A549 (cell line): ENCODE measurements around the gene KCNK17. TPM values are rescaled to one million over a fixed set of nuclear protein-coding genes. Genes with fewer than 3 reads are reported as not detected.

Experiments
- polyA plus RNA-seq, 4 experiments: library from polyadenylated mRNA; depleted of rRNA in 3 of 4; stranded (reverse); fragments of >200 nt; fragmentation: RNase III in 1 of 4; extraction: RNeasy Plus Mini Kit Qiagen cat#74134 plus additional on column Dnase treatment in 1 of 4; gene quantifications; 2 replicates in 3 of 4; 3 replicates in 1 of 4; pipeline ENCODE4 v1.2.3, GENCODE V29; 2011 to 2017

Gene KCNK17
- polyA plus RNA-seq, 2 of the 4 experiments (the other 2 are of a cell fraction), result not detected

Other genes with a start within 250 kb of the KCNK17 start
- gene SAYSD1, start 199.2 kb downstream of the KCNK17 start, polyA plus RNA-seq (2011; rRNA removed), result 12.5 and 15.6 TPM in 2 replicates
- 7.3 to 8.1 TPM (median 8.0 TPM) in 3 replicates for gene SAYSD1, start 199.2 kb downstream of the KCNK17 start, polyA plus RNA-seq (2017; fragmentation: RNase III; extraction: RNeasy Plus Mini Kit Qiagen cat#74134 plus additional on column Dnase treatment)
- gene KCNK5, start 84.9 kb downstream of the KCNK17 start, polyA plus RNA-seq (2011; rRNA removed), result 1.4 and 1.5 TPM in 2 replicates
- gene KCNK5, start 84.9 kb downstream of the KCNK17 start, polyA plus RNA-seq (2017; fragmentation: RNase III; extraction: RNeasy Plus Mini Kit Qiagen cat#74134 plus additional on column Dnase treatment), result 1.5 to 2.3 TPM (median 1.8 TPM) in 3 replicates
- not detected in 2 replicates for gene KCNK16, start 8.3 kb upstream of the KCNK17 start, polyA plus RNA-seq (2011; rRNA removed)
- not detected in 3 replicates for gene KCNK16, start 8.3 kb upstream of the KCNK17 start, polyA plus RNA-seq (2017; fragmentation: RNase III; extraction: RNeasy Plus Mini Kit Qiagen cat#74134 plus additional on column Dnase treatment)